Activated CD8-positive, alpha-beta T cell treated with anti-CD3 and anti-CD28 coated beads, Interleukin-2, amount 10 ng/mL, durations not matched to agents 7 days and 5 days (primary cell): ENCODE results near the gene LRRC51. TPM values are rescaled to one million over a fixed set of nuclear protein-coding genes. Genes with fewer than 3 reads are reported as not detected.
A peak's percentile ranks its signal among the peaks of the same experiment; 100 is the strongest.

Source experiments
- ATAC-seq: fragments of 150-1000 bp; cut with Tn5 transposase; one replicate; pipeline ENCODE4 v1.10.0; 2021; ENCODE audit warnings: moderate library complexity
- CTCF ChIA-PET: fragments of 350-600 bp; sonication (Branson Sonifier 250); formaldehyde crosslinking; loops from one replicate; lab custom pipeline; 2021; ENCODE audit warnings: antibody characterized with exemption; lab: Charles Lee
- POLR2A ChIA-PET: fragments of 350-600 bp; sonication (Branson Sonifier 250); formaldehyde crosslinking; loops from one replicate; lab custom pipeline; 2021; ENCODE audit warnings: antibody characterized with exemption; lab: Charles Lee
- DNase-seq: peaks from one replicate; pipeline ENCODE4 v3.0.0-alpha.2; 2020
- H3K27ac Mint-ChIP-seq: one replicate; pipeline ENCODE4 v1.8.0; 2021; ENCODE audit warnings: mild to moderate bottlenecking, mixed read lengths
- H3K27me3 Mint-ChIP-seq: one replicate; pipeline ENCODE4 v1.8.0; 2021; ENCODE audit warnings: low read depth, mixed read lengths
- H3K36me3 Mint-ChIP-seq: one replicate; pipeline ENCODE4 v1.8.0; 2021; ENCODE audit warnings: low read depth, mixed read lengths
- H3K4me1 Mint-ChIP-seq: one replicate; pipeline ENCODE4 v1.8.0; 2021; ENCODE audit warnings: low read depth, mixed read lengths
- H3K4me3 Mint-ChIP-seq: one replicate; pipeline ENCODE4 v1.8.0; 2021; ENCODE audit warnings: mild to moderate bottlenecking, mixed read lengths
- H3K9me3 Mint-ChIP-seq: one replicate; pipeline ENCODE4 v1.8.0; 2022; ENCODE audit warnings: mixed read lengths; ENCODE audit not compliant: insufficient read depth
- total RNA-seq, 2 experiments: library from RNA; stranded (reverse); gene quantifications; one replicate each; pipeline ENCODE4 v1.2.3, GENCODE V29; 2021

The LRRC51 gene
- total RNA-seq, 2 experiments from 2014 or later = 6.9 to 7.0 TPM

- DNase-seq (no peak), ATAC-seq (no peak)
- Mint-ChIP-seq H3K36me3 (peaks cover 9% of the 10 kb centered on the region), H3K27ac (peak overlapping the region; percentile 1), H3K9me3 (no peaks in the 10 kb centered on the region), H3K4me3 (no peak overlapping the region), H3K4me1 (peaks cover 24% of the 10 kb centered on the region), H3K27me3 (no peaks in the 10 kb centered on the region)
- CTCF ChIA-PET = interaction anchor here (0.9 to 5.4 kb wide), 8 partner anchors 9 to 345 kb away, joined by 3 to 45 read pairs (median 8); partner anchors contain the start of gene LAMTOR1
- POLR2A ChIA-PET = interaction anchor here (0.7 to 1.1 kb wide), 3 partner anchors 11 to 27 kb away, joined by 3 to 5 read pairs (median 3); partner anchors contain the start of gene ANAPC15
Measured at GRCh38 chr11:72085621-72086351, 5.1 kb downstream of the LRRC51 start.

GRCh38 chr11:72088076-72088808 is 7.6 kb downstream of the LRRC51 start:
- no peaks in the 10 kb centered on the region for H3K9me3 Mint-ChIP-seq
- CTCF ChIA-PET = interaction anchor here (2.5 to 5.4 kb wide), 2 partner anchors 62 to 111 kb away, joined by 7 to 45 read pairs; no protein-coding TSS in a partner anchor
- no peaks in the 10 kb centered on the region for H3K27me3 Mint-ChIP-seq
- H3K4me1 Mint-ChIP-seq = peaks cover 10% of the 10 kb centered on the region
- POLR2A ChIA-PET = interaction anchor here (0.6 kb wide), 1 partner anchor 291 kb away, joined by 3 read pairs; no protein-coding TSS in a partner anchor
- H3K27ac Mint-ChIP-seq = no peak overlapping the region
- DNase-seq (no peak), ATAC-seq (no peak)
- no peak overlapping the region for H3K4me3 Mint-ChIP-seq
- H3K36me3 Mint-ChIP-seq = peaks cover 9% of the 10 kb centered on the region

DNA sequence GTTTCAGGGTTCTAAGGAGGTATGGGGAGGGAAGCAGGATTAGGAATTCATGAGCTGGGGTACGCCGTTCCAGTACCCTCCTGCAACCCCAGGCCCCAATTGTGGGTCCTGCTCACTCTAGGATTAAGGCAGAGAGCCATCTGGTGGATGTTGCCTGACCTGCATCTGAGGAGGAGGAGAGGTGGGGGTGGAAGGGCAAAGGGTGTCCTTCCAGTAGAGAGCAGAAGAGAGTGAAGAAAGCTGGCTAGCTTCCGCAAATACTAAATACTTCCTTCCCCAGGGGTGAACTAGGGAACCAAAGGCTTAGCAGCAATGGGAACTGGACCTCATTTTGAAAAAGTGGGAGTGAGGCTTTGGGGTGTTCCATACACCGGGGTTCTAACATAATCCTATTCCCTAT is 10.6 kb downstream of the LRRC51 start:
- peak; percentile 87 for ATAC-seq
- POLR2A ChIA-PET = interaction anchor here (0.9 to 1.9 kb wide), 4 partner anchors 9 to 21 kb away, joined by 3 to 8 read pairs (median 4); partner anchors contain the start of gene ANAPC15
- DNase-seq = peak; percentile 76
- peaks cover 14% of the 10 kb centered on the region for H3K36me3 Mint-ChIP-seq
- CTCF ChIA-PET = interaction anchor here (0.6 to 8.3 kb wide), 21 partner anchors 9 to 380 kb away, joined by 3 to 163 read pairs (median 6); partner anchors contain the start of genes IL18BP, LAMTOR1, TOMT and XNDC1N
- H3K4me3 Mint-ChIP-seq = no peak overlapping the region
- H3K27ac Mint-ChIP-seq = peak overlapping the region; percentile 43
- peaks cover 3% of the 10 kb centered on the region for H3K4me1 Mint-ChIP-seq
- no peaks in the 10 kb centered on the region for H3K27me3 Mint-ChIP-seq
- no peaks in the 10 kb centered on the region for H3K9me3 Mint-ChIP-seq

DNA sequence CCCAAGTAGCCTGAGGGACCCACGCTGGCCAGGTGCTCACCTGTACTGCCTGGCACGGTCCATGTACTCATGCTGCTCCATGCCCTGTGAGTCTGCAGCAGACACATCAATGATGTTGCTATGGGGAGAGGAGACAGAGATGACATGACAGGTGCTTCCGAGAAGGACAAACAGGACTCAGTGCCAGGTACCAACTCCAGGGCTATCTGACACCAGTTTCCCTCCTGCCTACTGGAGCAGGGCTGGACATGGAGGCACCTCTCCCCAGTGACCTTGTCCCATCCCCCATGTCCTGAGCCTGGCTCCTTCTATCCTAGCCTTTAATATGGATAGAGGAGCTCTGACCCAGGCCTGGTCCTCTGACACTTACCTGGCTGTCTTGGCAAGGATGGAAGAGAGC is 18.1 kb downstream of the LRRC51 start:
- Mint-ChIP-seq H3K27ac (no peak overlapping the region), H3K4me3 (no peak overlapping the region), H3K27me3 (no peaks in the 10 kb centered on the region), H3K36me3 (peaks cover 57% of the 10 kb centered on the region), H3K9me3 (no peaks in the 10 kb centered on the region), H3K4me1 (peaks cover 30% of the 10 kb centered on the region)
- CTCF ChIA-PET = interaction anchor here (1.5 to 4.5 kb wide), 5 partner anchors 8 to 122 kb away, joined by 3 to 48 read pairs (median 9); no protein-coding TSS in a partner anchor
- DNase-seq = no peak
- ATAC-seq = no peak
- POLR2A ChIA-PET = interaction anchor here (0.8 to 5.4 kb wide), 6 partner anchors 8 to 77 kb away, joined by 3 to 45 read pairs (median 6); partner anchors contain the start of genes ANAPC15 and LRRC51

GRCh38 chr11:72100009-72100408 is 19.4 kb downstream of the LRRC51 start:
- peaks cover 50% of the 10 kb centered on the region for H3K36me3 Mint-ChIP-seq
- no peaks in the 10 kb centered on the region for H3K9me3 Mint-ChIP-seq
- H3K27me3 Mint-ChIP-seq = no peaks in the 10 kb centered on the region
- H3K4me3 Mint-ChIP-seq = no peak overlapping the region
- CTCF ChIA-PET = interaction anchor here (1.4 to 4.5 kb wide), 7 partner anchors 9 to 331 kb away, joined by 3 to 48 read pairs (median 9); no protein-coding TSS in a partner anchor
- H3K4me1 Mint-ChIP-seq = peaks cover 38% of the 10 kb centered on the region
- peak overlapping the region; percentile 69 for H3K27ac Mint-ChIP-seq
- no peak for DNase-seq
- POLR2A ChIA-PET = interaction anchor here (0.6 to 5.4 kb wide), 7 partner anchors 10 to 108 kb away, joined by 3 to 45 read pairs (median 5); partner anchors contain the start of genes ANAPC15 and LRRC51
- no peak for ATAC-seq

DNA sequence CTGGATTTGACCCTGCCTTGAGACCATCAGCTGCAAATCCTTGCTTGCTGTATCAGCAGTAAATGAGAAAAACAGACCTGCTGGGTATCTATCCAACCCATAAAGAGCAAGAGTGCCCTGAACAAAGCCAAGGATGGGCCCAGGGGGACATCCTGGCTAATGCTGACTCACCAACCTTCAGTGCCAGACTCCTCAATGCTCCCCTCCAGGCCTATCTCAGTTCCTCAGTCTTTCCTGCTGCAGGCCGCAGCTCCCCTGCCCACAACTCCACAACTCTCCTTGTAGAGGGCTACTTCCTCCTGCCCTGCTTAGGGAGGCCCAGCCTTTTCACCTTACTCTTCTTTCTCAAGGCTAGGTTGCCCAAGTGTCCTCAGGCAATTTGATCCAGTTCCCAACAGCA is 19.8 kb downstream of the LRRC51 start:
- POLR2A ChIA-PET = interaction anchor here (1.4 to 5.4 kb wide), 4 partner anchors 10 to 77 kb away, joined by 3 to 45 read pairs (median 9); partner anchors contain the start of genes ANAPC15 and LRRC51
- CTCF ChIA-PET = interaction anchor here (0.6 to 4.5 kb wide), 8 partner anchors 10 to 334 kb away, joined by 3 to 48 read pairs (median 8); partner anchors contain the start of genes ANAPC15 and CLPB
- H3K4me1 Mint-ChIP-seq = peaks cover 38% of the 10 kb centered on the region
- H3K27ac Mint-ChIP-seq = peak overlapping the region; percentile 69
- no peak overlapping the region for H3K4me3 Mint-ChIP-seq
- H3K36me3 Mint-ChIP-seq = peaks cover 46% of the 10 kb centered on the region
- ATAC-seq (no peak), DNase-seq (no peak)
- no peaks in the 10 kb centered on the region for H3K9me3 Mint-ChIP-seq
- no peaks in the 10 kb centered on the region for H3K27me3 Mint-ChIP-seq

GRCh38 chr11:72102162-72102561 is 21.5 kb downstream of the LRRC51 start:
- Mint-ChIP-seq H3K27me3 (no peaks in the 10 kb centered on the region), H3K27ac (peak overlapping the region; percentile 87), H3K36me3 (peaks cover 41% of the 10 kb centered on the region), H3K9me3 (no peaks in the 10 kb centered on the region), H3K4me3 (peak overlapping the region; percentile 96), H3K4me1 (peaks cover 38% of the 10 kb centered on the region)
- ATAC-seq (no peak), DNase-seq (no peak)
- ChIA-PET CTCF (interaction anchor here (0.6 to 4.5 kb wide), 9 partner anchors 9 to 328 kb away, joined by 3 to 48 read pairs (median 3); partner anchors contain the start of gene ANAPC15), POLR2A (interaction anchor here (0.9 to 5.4 kb wide), 2 partner anchors 10 to 62 kb away, joined by 3 to 45 read pairs; partner anchors contain the start of gene ANAPC15)

GRCh38 chr11:72102631-72102945 is 21.9 kb downstream of the LRRC51 start:
- peaks cover 38% of the 10 kb centered on the region for H3K4me1 Mint-ChIP-seq
- peak overlapping the region; percentile 96 for H3K4me3 Mint-ChIP-seq
- ATAC-seq = no peak
- ChIA-PET POLR2A (interaction anchor here (5.4 kb wide), 1 partner anchor 10 kb away, joined by 45 read pairs; the partner anchor contains the start of gene ANAPC15), CTCF (interaction anchor here (0.9 to 4.5 kb wide), 8 partner anchors 8 to 328 kb away, joined by 3 to 48 read pairs (median 4); partner anchors contain the start of gene ANAPC15)
- H3K27me3 Mint-ChIP-seq = no peaks in the 10 kb centered on the region
- H3K36me3 Mint-ChIP-seq = peaks cover 37% of the 10 kb centered on the region
- peak overlapping the region; percentile 87 for H3K27ac Mint-ChIP-seq
- no peaks in the 10 kb centered on the region for H3K9me3 Mint-ChIP-seq
- no peak for DNase-seq

DNA sequence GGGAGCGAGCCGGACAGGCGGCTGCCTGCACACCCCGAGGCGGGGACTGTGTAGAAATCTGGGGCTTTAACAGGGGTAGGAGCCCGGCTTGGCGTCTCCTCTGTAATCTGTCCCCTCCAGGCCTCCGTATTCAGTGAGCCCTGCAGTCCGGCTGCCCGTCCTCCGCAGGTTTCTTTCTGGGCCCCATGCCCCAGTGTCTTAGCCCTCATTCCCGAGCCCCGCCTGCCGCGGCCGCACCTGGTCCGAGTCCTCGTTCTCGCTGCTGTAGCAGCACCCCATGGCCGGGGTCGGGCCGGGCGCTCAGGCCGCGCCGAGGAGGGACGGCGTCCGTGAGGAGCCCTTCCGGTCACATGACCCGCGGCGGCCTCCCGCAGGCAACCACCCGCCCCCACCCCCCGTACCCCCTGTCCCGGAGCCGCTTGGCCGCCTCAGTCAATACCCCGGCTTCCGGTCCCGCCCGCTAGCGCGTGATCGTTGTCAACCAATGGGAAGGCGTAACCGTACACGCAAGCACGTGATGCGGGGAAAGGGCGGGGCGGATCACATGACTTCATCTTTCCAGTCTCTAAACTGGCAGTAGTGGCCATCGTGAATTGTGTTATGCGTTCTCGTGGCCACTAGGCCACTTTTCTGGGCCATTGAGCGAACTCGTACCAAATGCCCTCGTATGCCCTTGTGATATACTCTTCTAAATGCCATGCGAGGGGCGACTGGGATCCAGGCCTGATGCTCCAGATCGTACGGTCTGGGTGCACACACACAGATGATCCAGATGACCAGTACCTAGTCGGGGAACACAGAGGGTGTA is 22.5 kb downstream of the LRRC51 start, which contains the start of gene LAMTOR1:
Gene LAMTOR1 (minus strand): TSS at position 352 of the 808 bp plus-strand sequence. CDS start 73 bp downstream, at position 279.
- Mint-ChIP-seq H3K36me3 (peaks cover 31% of the 10 kb centered on the region), H3K27me3 (no peaks in the 10 kb centered on the region), H3K4me3 (peak within 1 kb of the TSS; percentile 96), H3K9me3 (no peaks in the 10 kb centered on the region), H3K4me1 (peaks cover 38% of the 10 kb centered on the region), H3K27ac (peak within 1 kb of the TSS; percentile 87)
- CTCF ChIA-PET = interaction anchor here (0.8 to 4.5 kb wide), 8 partner anchors 10 to 327 kb away, joined by 3 to 48 read pairs (median 3); partner anchors contain the start of gene ANAPC15
- POLR2A ChIA-PET = interaction anchor here (5.4 kb wide), 1 partner anchor 9 kb away, joined by 45 read pairs; the partner anchor contains the start of gene ANAPC15
- DNase-seq (peak; percentile 99), ATAC-seq (peak; percentile 95)

- H3K4me1 Mint-ChIP-seq = peaks cover 38% of the 10 kb centered on the region
Measured at GRCh38 chr11:72103754-72104167, 23.1 kb downstream of the LRRC51 start.

More at GRCh38 chr11:72103754-72104167, 23.1 kb downstream of the LRRC51 start:
- Mint-ChIP-seq H3K27me3 (no peaks in the 10 kb centered on the region), H3K4me3 (peak overlapping the region; percentile 96), H3K36me3 (peaks cover 25% of the 10 kb centered on the region), H3K9me3 (no peaks in the 10 kb centered on the region), H3K27ac (peak overlapping the region; percentile 87)
- CTCF ChIA-PET = interaction anchor here (0.8 kb wide), 1 partner anchor 78 kb away, joined by 3 read pairs; no protein-coding TSS in a partner anchor
- ATAC-seq (no peak), DNase-seq (no peak)
- POLR2A ChIA-PET = interaction anchor here (5.4 kb wide), 1 partner anchor 8 kb away, joined by 45 read pairs; the partner anchor contains the start of gene ANAPC15
